ENCODE data around the gene BECN2.

Gene BECN2

DNA sequence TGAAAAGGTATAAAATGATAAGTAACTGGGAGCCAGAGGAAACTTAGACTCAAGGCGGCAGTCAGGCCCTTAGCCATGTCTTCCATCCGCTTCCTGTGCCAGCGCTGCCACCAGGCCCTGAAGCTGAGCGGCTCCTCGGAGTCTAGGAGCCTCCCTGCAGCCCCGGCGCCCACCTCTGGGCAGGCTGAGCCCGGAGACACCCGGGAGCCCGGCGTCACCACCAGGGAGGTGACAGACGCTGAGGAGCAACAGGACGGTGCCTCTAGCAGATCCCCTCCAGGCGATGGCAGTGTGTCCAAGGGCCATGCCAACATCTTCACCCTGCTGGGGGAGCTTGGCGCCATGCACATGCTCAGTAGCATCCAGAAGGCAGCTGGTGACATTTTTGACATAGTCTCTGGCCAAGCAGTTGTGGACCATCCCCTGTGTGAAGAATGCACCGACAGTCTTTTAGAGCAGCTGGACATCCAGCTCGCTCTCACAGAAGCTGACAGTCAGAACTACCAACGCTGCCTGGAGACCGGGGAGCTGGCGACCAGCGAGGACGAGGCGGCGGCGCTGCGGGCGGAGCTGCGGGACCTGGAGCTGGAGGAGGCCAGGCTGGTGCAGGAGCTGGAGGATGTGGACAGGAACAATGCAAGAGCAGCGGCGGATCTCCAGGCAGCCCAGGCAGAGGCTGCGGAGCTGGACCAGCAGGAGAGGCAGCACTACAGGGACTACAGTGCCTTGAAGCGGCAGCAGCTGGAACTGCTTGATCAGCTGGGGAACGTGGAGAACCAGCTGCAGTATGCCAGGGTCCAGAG lies at the start of gene BECN2:
BECN2 (plus strand) TSS at position 76 of the 803 bp plus-strand sequence; CDS start at position 76, 0 bp downstream.
- no peak for DNase-seq

GRCh38 chr1:241916196-241916595 lies 41.4 kb upstream of the BECN2 start:
- DNase-seq = no peak

DNA sequence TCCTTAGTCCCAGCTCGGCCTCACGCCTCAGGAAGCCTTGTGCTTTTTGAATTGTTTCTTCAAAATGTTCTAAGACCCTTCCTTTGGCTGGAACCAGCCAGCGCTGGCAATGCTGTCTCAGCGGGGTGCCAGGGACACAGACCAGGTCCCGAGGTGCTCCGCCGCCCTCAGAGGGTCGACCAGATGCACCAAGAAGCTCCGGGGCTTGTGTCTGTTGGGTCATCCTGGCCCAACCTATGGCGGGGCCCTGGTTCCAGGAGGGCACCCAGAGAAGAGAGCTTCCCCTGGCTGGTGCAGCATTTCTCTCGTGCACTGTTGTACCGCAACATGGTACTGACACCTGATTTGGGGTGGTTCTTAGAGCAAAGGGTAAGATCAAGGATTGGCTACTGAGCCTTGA lies 40.1 kb upstream of the BECN2 start:
- DNase-seq = no peak

DNA sequence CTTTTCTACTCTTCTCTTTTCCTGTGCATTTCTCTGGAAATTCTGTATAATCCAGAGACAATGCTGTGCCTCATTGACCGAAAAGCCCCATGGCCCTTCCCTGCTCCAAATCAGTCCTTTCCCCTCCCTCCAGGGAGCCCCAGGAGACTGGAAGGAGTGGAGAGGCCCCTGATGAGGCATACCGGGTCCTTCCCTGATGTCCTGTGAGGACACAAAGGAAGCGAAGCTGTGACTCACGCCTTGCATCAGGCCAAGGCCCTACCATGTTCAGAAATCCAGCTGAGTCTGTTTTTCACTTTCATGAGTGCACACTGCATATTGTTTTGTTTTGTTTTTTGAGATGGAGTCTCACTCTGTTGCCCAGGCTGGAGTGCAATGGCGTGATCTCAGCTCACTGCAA lies 38.7 kb upstream of the BECN2 start:
- no peak for DNase-seq

DNA sequence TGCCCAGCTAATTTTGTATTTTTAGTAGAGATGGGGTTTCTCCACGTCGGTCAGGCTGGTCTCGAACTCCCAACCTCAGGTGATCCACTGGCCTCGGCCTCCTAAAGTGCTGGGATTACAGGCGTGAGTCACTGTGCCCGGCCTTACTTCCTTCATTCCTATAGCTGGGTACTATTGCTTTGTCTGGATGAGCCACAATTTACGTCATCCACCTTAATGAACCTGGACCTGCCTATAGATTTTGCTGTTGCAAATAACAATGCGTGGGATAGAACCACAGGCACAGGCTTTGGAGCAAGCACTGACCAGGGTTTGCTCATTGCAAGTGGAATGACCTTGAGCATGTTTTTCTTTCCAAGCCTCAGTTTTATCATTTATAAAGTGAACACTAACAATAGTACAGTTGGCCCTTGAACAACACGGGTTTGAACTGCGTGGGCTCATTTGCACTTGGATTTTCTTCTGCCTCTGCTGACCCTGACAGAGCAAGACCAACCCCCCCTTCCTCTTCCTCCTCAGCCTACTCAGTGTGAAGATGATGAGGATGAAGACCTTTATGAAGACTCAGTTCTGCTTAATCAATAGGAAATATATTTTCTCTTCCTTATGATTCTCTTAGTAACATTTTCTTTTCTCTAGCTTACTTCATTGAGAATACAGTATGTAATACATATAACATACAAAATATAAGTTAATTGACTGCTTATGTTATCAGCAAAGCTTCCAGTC lies 33.3 kb upstream of the BECN2 start:
- no peak for DNase-seq

DNA sequence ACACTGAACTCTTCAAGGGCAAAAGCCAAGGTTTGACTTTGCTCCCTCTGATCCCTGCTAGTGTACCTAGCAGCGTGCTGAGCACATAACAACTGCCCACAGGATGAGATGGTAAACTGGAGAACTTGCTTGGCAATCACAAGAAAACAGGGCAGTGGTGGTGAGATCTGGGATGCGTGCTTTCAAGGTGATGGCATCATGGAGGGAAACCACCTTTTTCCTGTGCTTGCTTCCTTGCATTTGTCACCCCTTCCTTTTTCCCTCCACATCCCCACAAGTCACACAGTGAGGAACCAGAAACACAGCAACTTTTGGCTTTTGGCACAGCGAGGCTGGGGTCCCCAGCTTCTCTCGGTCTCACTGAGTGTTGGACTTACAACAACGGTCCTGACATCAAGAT lies 31.4 kb upstream of the BECN2 start:
- DNase-seq = no peak

DNA sequence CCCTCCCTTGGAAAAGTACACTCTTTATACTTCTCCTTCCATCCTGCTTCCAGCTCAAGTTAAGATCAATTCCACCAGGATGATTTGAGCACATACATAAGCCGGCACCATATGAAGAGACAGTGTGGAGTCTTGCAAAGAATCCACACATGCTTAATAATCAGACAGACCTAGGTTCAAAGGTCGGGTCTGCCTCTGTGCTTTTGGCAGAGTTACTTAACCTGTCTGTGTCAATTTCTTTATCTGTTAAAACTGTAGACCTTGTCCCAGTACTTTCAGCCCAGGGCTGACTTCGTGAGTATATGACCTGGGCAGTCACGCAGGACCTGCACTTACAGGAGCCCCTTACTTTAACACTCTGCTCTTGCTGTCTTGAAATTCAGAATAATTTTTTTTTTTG lies 30.2 kb upstream of the BECN2 start:
- DNase-seq = no peak

GRCh38 chr1:241932845-241933244 lies 24.7 kb upstream of the BECN2 start:
- no peak for DNase-seq

DNA sequence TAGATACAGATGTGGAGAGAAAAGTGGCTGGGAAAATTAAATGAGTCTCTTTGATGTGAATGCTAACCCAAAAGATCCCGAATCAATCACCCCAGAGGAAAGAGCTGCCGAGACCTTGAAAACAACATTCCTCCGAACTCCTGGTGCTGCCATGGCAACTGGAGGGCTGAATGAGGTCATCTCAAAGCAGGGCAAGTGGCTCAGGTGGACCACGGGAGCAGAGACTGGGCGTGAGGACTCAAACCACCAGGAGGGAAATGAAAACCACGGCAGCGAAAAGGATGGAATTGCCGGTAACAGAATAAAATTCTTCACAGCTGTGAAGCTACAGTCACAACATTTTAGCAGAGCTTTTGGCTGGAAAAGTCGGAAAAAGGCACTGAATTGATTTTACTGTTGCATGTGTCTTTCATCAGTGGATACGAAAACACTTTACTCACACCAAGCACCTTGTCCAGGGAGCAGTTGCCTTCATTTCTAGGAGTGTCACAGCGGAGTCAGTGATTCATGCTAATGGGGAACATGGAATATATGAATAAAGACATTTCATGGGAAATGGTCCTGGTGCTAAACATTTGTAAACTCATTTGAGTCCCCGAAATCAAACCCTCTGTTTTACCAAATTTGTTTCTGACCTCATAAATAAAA lies 23.2 kb upstream of the BECN2 start:
- no peak for DNase-seq

- no peak for DNase-seq
Measured at GRCh38 chr1:241934866-241935265, 22.7 kb upstream of the BECN2 start.

GRCh38 chr1:241939798-241940197 lies 17.8 kb upstream of the BECN2 start:
- no peak for DNase-seq

GRCh38 chr1:241942738-241943137 lies 14.8 kb upstream of the BECN2 start:
- DNase-seq = no peak

GRCh38 chr1:241944300-241944699 lies 13.3 kb upstream of the BECN2 start:
- DNase-seq = no peak

- no peak for DNase-seq
Measured at GRCh38 chr1:241947354-241947753, 10.2 kb upstream of the BECN2 start.

DNA sequence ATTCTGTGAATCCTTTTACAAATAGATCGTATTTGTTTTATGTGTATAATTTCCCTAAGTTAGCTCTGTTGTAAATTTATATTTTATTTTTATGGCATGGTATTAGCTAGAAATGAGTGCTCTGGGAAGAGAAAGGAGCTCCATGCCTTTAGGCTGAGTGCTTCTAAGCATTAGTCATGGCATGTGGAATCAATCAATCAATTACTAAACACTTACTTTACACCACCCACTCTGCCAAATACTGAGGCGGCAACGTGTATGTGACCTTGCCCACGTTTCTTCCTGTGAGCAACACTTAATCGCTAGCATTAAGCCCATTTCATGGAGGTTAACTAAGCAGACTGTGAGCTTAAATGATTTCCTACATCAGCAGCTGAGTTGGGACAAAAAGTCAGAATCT lies 7.2 kb upstream of the BECN2 start:
- DNase-seq = no peak

DNA sequence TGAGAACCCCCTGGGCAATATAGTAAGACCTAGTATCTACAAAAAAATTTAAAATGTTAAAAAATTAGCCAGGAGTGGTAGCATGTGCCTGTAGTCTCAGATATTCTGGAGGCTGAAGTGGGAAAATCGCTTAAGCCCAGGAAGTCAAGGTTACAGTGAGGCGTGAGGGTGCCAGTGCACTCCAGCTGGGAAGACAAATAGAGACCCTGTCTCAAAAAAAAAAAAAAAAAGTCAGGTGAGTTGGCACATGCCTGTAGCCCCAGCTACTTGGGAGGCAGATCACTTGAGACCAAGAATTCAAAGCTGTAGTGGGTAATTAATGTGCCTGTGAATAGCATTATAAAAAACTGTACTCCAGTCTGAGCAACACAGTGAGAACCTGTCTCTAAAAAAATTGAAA lies 4.6 kb downstream of the BECN2 start:
- no peak for DNase-seq

DNA sequence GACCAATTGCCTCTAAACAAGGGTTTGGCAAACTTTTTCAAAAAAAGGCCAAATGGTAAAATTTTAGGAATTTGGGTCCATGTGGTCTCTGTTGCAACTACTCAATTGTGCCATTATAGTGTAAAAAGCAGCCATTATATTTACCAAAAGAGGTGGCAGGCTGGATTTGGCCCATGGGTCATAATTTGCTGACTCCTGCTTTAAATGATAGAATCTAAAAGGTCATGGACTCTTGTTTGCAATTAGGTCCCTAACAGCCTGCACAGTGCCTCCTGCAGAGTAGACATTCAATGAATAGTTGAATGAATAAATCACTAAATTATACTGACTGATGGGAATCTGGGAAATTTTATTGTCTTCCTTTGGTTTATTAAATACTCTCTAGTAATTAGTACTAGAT lies 6.2 kb downstream of the BECN2 start:
- DNase-seq = no peak

DNA sequence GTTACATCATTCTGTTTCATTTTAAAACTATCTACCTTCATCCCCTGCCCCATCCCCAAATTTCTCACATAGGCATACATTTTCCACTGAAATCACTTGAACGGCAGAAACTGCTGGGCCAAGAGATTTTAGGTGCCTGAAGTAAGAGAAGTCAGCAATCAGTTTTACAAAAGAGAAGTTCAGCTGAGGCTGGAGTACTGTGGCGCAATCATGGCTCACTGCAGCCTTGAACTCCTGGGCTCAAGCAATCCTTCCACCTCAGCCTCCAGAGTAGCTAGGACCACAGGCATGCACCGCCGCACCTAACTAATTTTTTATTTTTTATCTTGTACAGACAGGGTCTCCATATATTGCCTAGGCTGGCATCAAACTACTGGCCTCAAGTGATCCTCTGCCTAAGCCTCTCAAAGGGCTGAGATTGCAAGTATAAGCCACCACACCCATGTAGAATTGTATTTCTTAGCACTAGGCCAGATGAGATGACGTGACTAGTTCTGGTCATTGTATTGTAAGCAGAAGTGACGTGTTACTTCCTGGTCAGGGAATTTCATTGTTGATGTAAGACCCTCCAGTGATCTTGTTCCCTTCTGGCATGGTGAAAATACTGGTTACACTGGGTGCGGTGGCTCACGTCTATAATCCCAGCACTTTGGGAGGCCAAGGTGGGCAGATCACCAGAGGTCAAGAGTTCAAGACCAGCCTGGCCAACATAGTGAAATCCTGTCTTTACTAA lies 7.1 kb downstream of the BECN2 start:
- no peak for DNase-seq

GRCh38 chr1:241968611-241969010 lies 11.0 kb downstream of the BECN2 start:
- DNase-seq = no peak

- DNase-seq = no peak
Measured at GRCh38 chr1:241972703-241973369, 15.3 kb downstream of the BECN2 start.

DNA sequence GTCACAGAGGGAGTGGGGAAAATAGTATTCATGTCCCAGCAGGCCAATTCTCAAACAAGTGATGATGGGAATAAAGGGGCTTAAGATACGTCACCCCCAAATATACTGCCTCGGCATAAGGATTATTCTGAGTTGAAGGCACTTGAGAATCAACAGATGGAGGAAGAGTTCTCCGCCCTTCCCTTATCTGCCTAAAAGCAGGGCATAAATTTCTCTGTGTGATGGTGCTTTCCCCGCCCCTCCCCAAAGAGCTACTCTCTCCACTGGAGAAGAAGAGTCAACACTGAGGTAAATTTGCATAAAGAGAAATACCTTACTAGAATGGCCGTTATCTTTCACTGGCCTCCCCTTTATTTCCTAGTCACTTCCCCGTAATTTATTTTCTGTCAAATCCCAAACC lies 18.7 kb downstream of the BECN2 start:
- no peak for DNase-seq

GRCh38 chr1:241979071-241979470 lies 21.5 kb downstream of the BECN2 start:
- no peak for DNase-seq

GRCh38 chr1:241979926-241980325 lies 22.4 kb downstream of the BECN2 start:
- no peak for DNase-seq

Data from stimulated activated CD4-positive, alpha-beta T cell treated with anti-CD3 and anti-CD28 coated beads, Interleukin-2, amount 100 ng/mL, for 24 hours (primary cell).